ENCODE measurements around the gene LRIT2.

LRIT2 gene

GRCh38 chr10:84244651-84245270 lies 19.4 kb upstream of the LRIT2 start, which contains the start of gene RGR:
Gene RGR, plus strand, starts transcription at chr10:84245053. Its CDS starts 38 bp downstream, at chr10:84245091.
- TF ChIP-seq, protein P1, sequence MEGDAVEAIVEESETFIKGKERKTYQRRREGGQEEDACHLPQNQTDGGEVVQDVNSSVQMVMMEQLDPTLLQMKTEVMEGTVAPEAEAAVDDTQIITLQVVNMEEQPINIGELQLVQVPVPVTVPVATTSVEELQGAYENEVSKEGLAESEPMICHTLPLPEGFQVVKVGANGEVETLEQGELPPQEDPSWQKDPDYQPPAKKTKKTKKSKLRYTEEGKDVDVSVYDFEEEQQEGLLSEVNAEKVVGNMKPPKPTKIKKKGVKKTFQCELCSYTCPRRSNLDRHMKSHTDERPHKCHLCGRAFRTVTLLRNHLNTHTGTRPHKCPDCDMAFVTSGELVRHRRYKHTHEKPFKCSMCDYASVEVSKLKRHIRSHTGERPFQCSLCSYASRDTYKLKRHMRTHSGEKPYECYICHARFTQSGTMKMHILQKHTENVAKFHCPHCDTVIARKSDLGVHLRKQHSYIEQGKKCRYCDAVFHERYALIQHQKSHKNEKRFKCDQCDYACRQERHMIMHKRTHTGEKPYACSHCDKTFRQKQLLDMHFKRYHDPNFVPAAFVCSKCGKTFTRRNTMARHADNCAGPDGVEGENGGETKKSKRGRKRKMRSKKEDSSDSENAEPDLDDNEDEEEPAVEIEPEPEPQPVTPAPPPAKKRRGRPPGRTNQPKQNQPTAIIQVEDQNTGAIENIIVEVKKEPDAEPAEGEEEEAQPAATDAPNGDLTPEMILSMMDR (IDR thresholded peaks at IDR 0.05): no peak
- no peak within 1 kb of the TSS for H2AFZ ChIP-seq
- no peaks in the 10 kb centered on the region for H3K79me2 ChIP-seq
- no peaks in the 10 kb centered on the region for H3K36me3 ChIP-seq (ENCODE audit: control insufficient read depth, insufficient read depth, low read length)
- H3K9ac ChIP-seq: no peak within 1 kb of the TSS
- H3K27ac ChIP-seq: no peak within 1 kb of the TSS
- no peak within 1 kb of the TSS for H3K4me2 ChIP-seq (ENCODE audit: low read length)
- no peaks in the 10 kb centered on the region for H3K27me3 ChIP-seq (ENCODE audit: control insufficient read depth, insufficient read depth, low read length)
- no peaks in the 10 kb centered on the region for H3K9me3 ChIP-seq (ENCODE audit: control insufficient read depth, low read length)
- H3K4me1 ChIP-seq: no peaks in the 10 kb centered on the region
- H3K4me3 ChIP-seq (ENCODE audit: low read depth, low read length): no peak within 1 kb of the TSS

DNA sequence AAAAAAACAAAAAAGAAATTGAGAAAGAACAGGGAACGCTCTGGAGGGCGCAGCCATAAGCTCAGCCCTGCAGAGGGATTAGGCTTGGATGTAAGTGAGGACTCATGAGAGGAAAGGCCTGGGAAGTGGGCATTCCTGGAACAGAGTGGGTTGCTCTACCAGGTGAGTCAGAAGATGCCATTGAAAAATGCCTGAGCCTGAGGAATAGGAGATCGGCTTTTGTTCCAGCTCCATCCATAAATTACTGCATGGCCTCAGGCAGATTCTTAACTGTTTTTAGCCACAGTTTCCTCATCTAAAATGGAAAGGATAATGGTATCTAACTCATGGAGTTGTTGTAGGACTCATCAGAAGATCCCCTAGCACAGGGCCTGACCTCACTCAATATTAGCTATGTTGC lies 18.4 kb upstream of the LRIT2 start:
- TF ChIP-seq, protein P1 (IDR thresholded peaks at IDR 0.05): no peak
- no peak overlapping the region for H3K9ac ChIP-seq
- no peak overlapping the region for H3K27ac ChIP-seq
- no peak overlapping the region for H3K4me3 ChIP-seq (ENCODE audit: low read depth, low read length)
- no peaks in the 10 kb centered on the region for H3K27me3 ChIP-seq (ENCODE audit: control insufficient read depth, insufficient read depth, low read length)
- no peaks in the 10 kb centered on the region for H3K79me2 ChIP-seq
- no peak overlapping the region for H2AFZ ChIP-seq
- no peaks in the 10 kb centered on the region for H3K9me3 ChIP-seq (ENCODE audit: control insufficient read depth, low read length)
- H3K4me1 ChIP-seq: no peaks in the 10 kb centered on the region
- H3K36me3 ChIP-seq (ENCODE audit: control insufficient read depth, insufficient read depth, low read length): no peaks in the 10 kb centered on the region
- H3K4me2 ChIP-seq (ENCODE audit: low read length): no peak overlapping the region

GRCh38 chr10:84241185-84241790 lies 15.9 kb upstream of the LRIT2 start, which contains the start of gene LRIT1:
Gene LRIT1, minus strand, starts transcription at chr10:84241546. Its CDS starts 107 bp downstream, at chr10:84241439.
- Histone ChIP-seq H3K4me2 (ENCODE audit: low read length) (no peak within 1 kb of the TSS), H2AFZ (no peak within 1 kb of the TSS), H3K4me1 (no peaks in the 10 kb centered on the region), H3K36me3 (ENCODE audit: control insufficient read depth, insufficient read depth, low read length) (no peaks in the 10 kb centered on the region), H3K4me3 (ENCODE audit: low read depth, low read length) (no peak within 1 kb of the TSS), H3K9ac (no peak within 1 kb of the TSS), H3K27me3 (ENCODE audit: control insufficient read depth, insufficient read depth, low read length) (no peaks in the 10 kb centered on the region), H3K79me2 (no peaks in the 10 kb centered on the region), H3K27ac (no peak within 1 kb of the TSS), H3K9me3 (ENCODE audit: control insufficient read depth, low read length) (no peaks in the 10 kb centered on the region)
- TF ChIP-seq, protein P1 (IDR thresholded peaks at IDR 0.05): no peak

DNA sequence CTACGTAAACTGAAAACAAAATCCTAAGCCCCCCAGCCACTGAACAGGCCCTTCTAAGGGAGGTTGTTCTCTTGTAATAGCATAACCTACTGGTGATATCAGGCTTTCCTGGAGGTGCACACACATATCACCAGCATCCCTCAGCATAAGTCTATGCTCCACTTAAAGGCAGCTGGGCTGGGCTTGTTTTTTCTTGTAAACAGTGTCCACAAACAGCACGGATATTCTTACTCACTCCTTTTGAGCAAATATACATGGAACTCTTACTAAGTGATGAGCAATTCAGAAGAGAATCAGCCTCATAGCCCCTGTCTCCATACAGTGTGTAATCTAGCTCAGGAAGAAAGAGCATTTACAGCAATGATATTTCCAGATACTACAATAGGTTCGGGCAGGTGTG lies 13.6 kb upstream of the LRIT2 start:
- no peaks in the 10 kb centered on the region for H3K36me3 ChIP-seq (ENCODE audit: control insufficient read depth, insufficient read depth, low read length)
- no peak overlapping the region for H3K27ac ChIP-seq
- no peaks in the 10 kb centered on the region for H3K27me3 ChIP-seq (ENCODE audit: control insufficient read depth, insufficient read depth, low read length)
- H3K4me3 ChIP-seq (ENCODE audit: low read depth, low read length): no peak overlapping the region
- H3K4me1 ChIP-seq: no peaks in the 10 kb centered on the region
- H3K79me2 ChIP-seq: no peaks in the 10 kb centered on the region
- no peak overlapping the region for H3K4me2 ChIP-seq (ENCODE audit: low read length)
- no peaks in the 10 kb centered on the region for H3K9me3 ChIP-seq (ENCODE audit: control insufficient read depth, low read length)
- no peak overlapping the region for H3K9ac ChIP-seq
- H2AFZ ChIP-seq: no peak overlapping the region
- TF ChIP-seq, protein P1 (IDR thresholded peaks at IDR 0.05): no peak

Data from parathyroid adenoma (tissue), 2 donors.